IMR-90 (cell line): Measurements from ENCODE around the gene SH3RF3. TPM values are rescaled to one million over a fixed set of nuclear protein-coding genes. Genes with fewer than 3 reads are reported as not detected.

Source experiments
- ATAC-seq: fragments of 200-7000 bp; cut with Tn5 transposase; 2 replicates; pipeline ENCODE4 v1.9.1; 2020; ENCODE audit warnings: low read depth, mild to moderate bottlenecking, moderate library complexity
- BruUV-seq: library from RNA; stranded (reverse); fragments of 400-500 nt; replicated peaks from 2 replicates; lab custom pipeline; 2021; lab: Mats Ljungman, UMichigan
- CTCF ChIA-PET: fragments of 300-600 bp; formaldehyde crosslinking; extraction: SDS; loops from one replicate; lab custom pipeline; 2021; ENCODE audit warnings: antibody characterized with exemption; lab: Yijun Ruan, JAX
- POLR2A ChIA-PET: fragments of 300-600 bp; sonication (Branson Sonifier 250); formaldehyde crosslinking; loops from one replicate; lab custom pipeline; 2022; ENCODE audit warnings: antibody characterized with exemption; ENCODE audit not compliant: unreplicated experiment; lab: Charles Lee
- DNase-seq: peaks from one replicate; pipeline ENCODE4 v3.0.0; 2013
- H2AFZ ChIP-seq: replicated peaks from 2 replicates; pipeline ENCODE3; 2013; ENCODE audit warnings: low read length, mild to moderate bottlenecking; ENCODE audit not compliant: poor library complexity
- H2AK5ac ChIP-seq: 2 replicates; pipeline ENCODE4 v1.6.1; 2013; ENCODE audit warnings: low read depth, low read length, inconsistent platforms
- H2AK9ac ChIP-seq: replicated peaks from 2 replicates; pipeline ENCODE3; 2013; ENCODE audit warnings: mild to moderate bottlenecking, low read depth, low read length, moderate library complexity; ENCODE audit not compliant: poor library complexity
- H2BK120ac ChIP-seq: 2 replicates; pipeline ENCODE4 v1.6.1; 2013; ENCODE audit warnings: low read depth, low read length, inconsistent platforms
- H2BK15ac ChIP-seq: 3 replicates; pipeline ENCODE4 v1.6.1; 2013; ENCODE audit warnings: low read depth, low read length, inconsistent platforms
- H2BK20ac ChIP-seq: 2 replicates; pipeline ENCODE4 v1.6.1; 2013; ENCODE audit warnings: low read depth, mild to moderate bottlenecking, inconsistent platforms, low read length, moderate library complexity
- H2BK5ac ChIP-seq: 2 replicates; pipeline ENCODE4 v1.6.1; 2013; ENCODE audit warnings: mild to moderate bottlenecking, low read depth, low read length, inconsistent platforms; ENCODE audit not compliant: poor library complexity, severe bottlenecking
- H3K14ac ChIP-seq: replicated peaks from 2 replicates; pipeline ENCODE4 v1.6.1; 2013; ENCODE audit warnings: low read depth, low read length, inconsistent platforms
- H3K18ac ChIP-seq: 2 replicates; pipeline ENCODE4 v1.6.1; 2013; ENCODE audit warnings: low read depth, low read length, control low read depth
- H3K23ac ChIP-seq: 2 replicates; pipeline ENCODE4 v1.6.1; 2013; ENCODE audit warnings: low read depth, low read length, inconsistent platforms
- H3K27ac ChIP-seq: 2 replicates; pipeline ENCODE4 v1.5.1; 2013; ENCODE audit warnings: mild to moderate bottlenecking, control low read depth, low read length; ENCODE audit not compliant: insufficient read depth
- H3K27me3 ChIP-seq: 2 replicates; pipeline ENCODE4 v1.6.1; 2013; ENCODE audit warnings: low read length; ENCODE audit not compliant: control insufficient read depth, insufficient read depth
- H3K36me3 ChIP-seq: 2 replicates; pipeline ENCODE4 v1.6.1; 2013; ENCODE audit warnings: low read length, mixed read lengths; ENCODE audit not compliant: control insufficient read depth, insufficient read depth
- H3K4ac ChIP-seq: 2 replicates; pipeline ENCODE4 v1.6.1; 2013; ENCODE audit warnings: low read depth, low read length, inconsistent platforms
- H3K4me1 ChIP-seq: 2 replicates; pipeline ENCODE4 v1.6.1; 2013; ENCODE audit warnings: low read length, mixed read lengths; ENCODE audit not compliant: control insufficient read depth, insufficient read depth
- H3K4me2 ChIP-seq: 2 replicates; pipeline ENCODE4 v1.6.1; 2013; ENCODE audit warnings: low read depth, mild to moderate bottlenecking, control low read depth, low read length, moderate library complexity
- H3K4me3 ChIP-seq: 2 replicates; pipeline ENCODE4 v1.5.1; 2013; ENCODE audit warnings: low read depth, mild to moderate bottlenecking, control low read depth, low read length, moderate library complexity; ENCODE audit not compliant: insufficient read depth
- H3K56ac ChIP-seq: 2 replicates; pipeline ENCODE4 v1.6.1; 2013; ENCODE audit warnings: low read length, inconsistent platforms; ENCODE audit not compliant: insufficient read depth; ENCODE audit errors: extremely low read depth
- H3K79me1 ChIP-seq, 2 experiments: 2 replicates each; pipeline ENCODE4 v1.6.1; 2013; ENCODE audit warnings: low read length in 2 of 2, inconsistent platforms in 1 of 2, low read depth in 1 of 2
- H3K9ac ChIP-seq: 2 replicates; pipeline ENCODE4 v1.6.1; 2013; ENCODE audit warnings: low read depth, low read length, control low read depth
- H3K9me1 ChIP-seq: 2 replicates; pipeline ENCODE4 v1.6.1; 2013; ENCODE audit warnings: low read length, inconsistent platforms; ENCODE audit not compliant: insufficient read depth
- H3K9me3 ChIP-seq: 2 replicates; pipeline ENCODE4 v1.6.1; 2013; ENCODE audit warnings: low read length; ENCODE audit not compliant: control insufficient read depth, insufficient read depth
- H4K20me1 ChIP-seq: 2 replicates; pipeline ENCODE4 v1.6.1; 2013; ENCODE audit warnings: low read length, inconsistent platforms; ENCODE audit not compliant: insufficient read depth
- H4K5ac ChIP-seq: 2 replicates; pipeline ENCODE4 v1.6.1; 2013; ENCODE audit warnings: mild to moderate bottlenecking, low read depth, low read length, control low read depth
- H4K8ac ChIP-seq, 2 experiments: 2 replicates each; pipeline ENCODE4 v1.6.1; 2013; ENCODE audit warnings: low read depth in 2 of 2, low read length in 2 of 2, control low read depth in 1 of 2, inconsistent platforms in 1 of 2
- H4K91ac ChIP-seq: 2 replicates; pipeline ENCODE4 v1.6.1; 2013; ENCODE audit warnings: low read depth, low read length, inconsistent platforms; ENCODE audit not compliant: insufficient read depth
- BHLHE40 ChIP-seq: fragments of 150-350 bp; IDR thresholded peaks from 2 replicates; pipeline ENCODE4 v1.6.1; 2016; ENCODE audit warnings: mild to moderate bottlenecking, low read depth, low read length
- CEBPB ChIP-seq: IDR thresholded peaks from 2 replicates; pipeline ENCODE4 v1.6.1; 2012; ENCODE audit warnings: low read depth, low read length, improper control_type of control experiment
- POLR2A ChIP-seq: IDR thresholded peaks from 2 replicates; pipeline ENCODE4 v1.6.1; 2012; ENCODE audit warnings: mild to moderate bottlenecking, low read depth, low read length
- RAD21 ChIP-seq: IDR thresholded peaks from 2 replicates; pipeline ENCODE4 v1.6.1; 2012; ENCODE audit warnings: low read length, improper control_type of control experiment
- RCOR1 ChIP-seq: IDR thresholded peaks from 2 replicates; pipeline ENCODE4 v1.6.1; 2012; ENCODE audit warnings: mild to moderate bottlenecking, low read length, improper control_type of control experiment; ENCODE audit not compliant: insufficient replicate concordance
- RFX5 ChIP-seq: IDR thresholded peaks from 2 replicates; pipeline ENCODE4 v1.8.0; 2012; ENCODE audit warnings: low read depth, mild to moderate bottlenecking, low read length, moderate library complexity
- WGBS, 2 experiments: methylation state at CpG; one replicate each; pipeline versions ENCODE4 v1.1.5 to v1.1.7; 2013; ENCODE audit warnings: missing lambda C conversion rate in 2 of 2; ENCODE audit not compliant: insufficient read length in 1 of 2; ENCODE audit errors: extremely low coverage in 2 of 2; 5-methylcytosine and 5-hydroxymethylcytosine counted together
- dilution Hi-C: fragments of 300-500 bp; cut with HindIII; formaldehyde crosslinking; loops from one replicate; pipeline ENCODE4 v1.14.3; 2018; ENCODE audit warnings: low sequenced_read_pairs; ENCODE audit not compliant: unreplicated experiment
- in situ Hi-C: fragments of 300-500 bp; cut with MboI; formaldehyde crosslinking; loops from 3 replicates; pipeline ENCODE4 v1.14.3; 2019; ENCODE audit warnings: low sequenced_read_pairs, inconsistent platforms, mixed read lengths
- intact Hi-C: fragments of 100-400 bp; cut with micrococcal nuclease; formaldehyde crosslinking; loops from 2 replicates; pipeline ENCODE4 v1.10.0; 2022
- polyA plus RNA-seq, 3 experiments: library from polyadenylated mRNA; depleted of rRNA; stranded (reverse); fragments of >200 nt; gene quantifications; 2 replicates each; pipeline ENCODE4 v1.2.3, GENCODE V29; 2012; ENCODE audit warnings: low replicate concordance in 1 of 3
- total RNA-seq: library from RNA; depleted of rRNA; stranded (reverse); fragments of >200 nt; gene quantifications from 2 replicates; pipeline ENCODE4 v1.2.3, GENCODE V29; 2012
- TF ChIP-seq, protein P1 (sequence below): conservative IDR thresholded peaks from 2 replicates; pipeline ENCODE4 v1.5.1; 2012; ENCODE audit warnings: mild to moderate bottlenecking, low read depth, low read length, improper control_type of control experiment
- TF ChIP-seq, protein P2 (sequence below): fragments of 150-350 bp; IDR thresholded peaks from 2 replicates; pipeline ENCODE4 v1.6.1; 2016; ENCODE audit warnings: low read depth, mild to moderate bottlenecking, low read length, moderate library complexity, borderline replicate concordance
- TF ChIP-seq, protein P3 (sequence below): fragments of 150-350 bp; IDR thresholded peaks from 2 replicates; pipeline ENCODE4 v1.6.1; 2017; ENCODE audit warnings: mild to moderate bottlenecking, antibody characterized with exemption, low read length, low read depth

Gene SH3RF3
- total and polyA plus RNA-seq, 2 of the 4 experiments (the other 2 are of a cell fraction) = 3.4 to 5.3 TPM

DNA sequence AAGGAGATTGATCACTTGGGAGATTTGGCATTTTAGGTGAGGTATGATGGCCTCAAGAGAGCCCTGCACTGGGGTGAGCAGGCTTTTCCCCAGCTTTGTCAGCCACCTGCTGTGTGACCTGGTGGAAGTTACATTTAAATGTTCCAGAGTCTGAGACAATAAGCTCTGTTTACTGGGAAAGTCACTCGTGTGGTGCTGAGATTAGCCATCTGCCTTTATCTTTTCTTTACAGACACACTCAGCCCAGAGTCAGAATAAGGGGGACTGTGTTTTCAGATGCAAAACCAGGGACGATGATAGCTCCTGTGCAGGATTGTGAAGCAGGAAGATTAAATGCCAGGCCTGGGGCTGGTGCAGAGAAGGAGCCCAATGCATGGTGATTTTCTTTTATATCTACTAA, 47.9 kb downstream of the SH3RF3 start:
- Histone ChIP-seq H2AK5ac (peak overlapping the region; percentile 85), H3K9me3 (peaks cover 6% of the 10 kb centered on the region; the same call in 1 of the 2 replicates), H3K4me2 (peak overlapping the region; percentile 12; the same call in 1 of the 2 replicates), H4K5ac (peak overlapping the region; percentile 21; the same call in 1 of the 2 replicates), H3K4ac (0 out of 2 replicates have a peak overlapping the region, but pooled peaks have one; percentile 4), H3K9ac (no peak overlapping the region), H3K18ac (peak overlapping the region; percentile 76; the same call in 1 of the 2 replicates), H3K4me1 (peaks cover 42% of the 10 kb centered on the region), H2AFZ (no peak overlapping the region), H2BK120ac (peak overlapping the region; percentile 41), H3K27me3 (no peaks in the 10 kb centered on the region), H2BK20ac (0 out of 2 replicates have a peak overlapping the region, but pooled peaks have one; percentile 1), H3K36me3 (no peaks in the 10 kb centered on the region), H2BK15ac (peak overlapping the region; percentile 40; the same call in 1 of the 3 replicates), H3K9me1 (peaks cover 36% of the 10 kb centered on the region), H3K56ac (no peak overlapping the region), H2AK9ac (no peak overlapping the region), H3K79me1 (peaks cover 54 to 88% of the 10 kb centered on the region in 2 experiments), H3K14ac (0 out of 2 replicates have a peak overlapping the region, but pooled peaks have one; percentile 8), H4K20me1 (0 out of 2 replicates have a peak, but pooled peaks cover 11% of the 10 kb centered on the region), H3K27ac (no peak overlapping the region), H3K23ac (peak overlapping the region; percentile 42), H3K4me3 (no peak overlapping the region), H4K8ac (peak overlapping the region in 1 of 2 experiments; percentile 45; a peak in 1 of 4 replicates), H4K91ac (peak overlapping the region; percentile 1; the same call in 1 of the 2 replicates), H2BK5ac (peak overlapping the region; percentile 12)
- dilution Hi-C loops (no loop called here), intact Hi-C loops (no loop called here), in situ Hi-C loops (no loop called here)
- BruUV-seq = no TSS peak
- ChIA-PET CTCF (no interaction called here), POLR2A (no interaction called here)
- ATAC-seq = no peak
- no peak for TF ChIP-seq BHLHE40
- no peak for TF ChIP-seq RAD21
- no peak for TF ChIP-seq CEBPB
- TF ChIP-seq, protein P1, sequence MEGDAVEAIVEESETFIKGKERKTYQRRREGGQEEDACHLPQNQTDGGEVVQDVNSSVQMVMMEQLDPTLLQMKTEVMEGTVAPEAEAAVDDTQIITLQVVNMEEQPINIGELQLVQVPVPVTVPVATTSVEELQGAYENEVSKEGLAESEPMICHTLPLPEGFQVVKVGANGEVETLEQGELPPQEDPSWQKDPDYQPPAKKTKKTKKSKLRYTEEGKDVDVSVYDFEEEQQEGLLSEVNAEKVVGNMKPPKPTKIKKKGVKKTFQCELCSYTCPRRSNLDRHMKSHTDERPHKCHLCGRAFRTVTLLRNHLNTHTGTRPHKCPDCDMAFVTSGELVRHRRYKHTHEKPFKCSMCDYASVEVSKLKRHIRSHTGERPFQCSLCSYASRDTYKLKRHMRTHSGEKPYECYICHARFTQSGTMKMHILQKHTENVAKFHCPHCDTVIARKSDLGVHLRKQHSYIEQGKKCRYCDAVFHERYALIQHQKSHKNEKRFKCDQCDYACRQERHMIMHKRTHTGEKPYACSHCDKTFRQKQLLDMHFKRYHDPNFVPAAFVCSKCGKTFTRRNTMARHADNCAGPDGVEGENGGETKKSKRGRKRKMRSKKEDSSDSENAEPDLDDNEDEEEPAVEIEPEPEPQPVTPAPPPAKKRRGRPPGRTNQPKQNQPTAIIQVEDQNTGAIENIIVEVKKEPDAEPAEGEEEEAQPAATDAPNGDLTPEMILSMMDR = no peak
- TF ChIP-seq POLR2A = no peak
- TF ChIP-seq, protein P2, sequence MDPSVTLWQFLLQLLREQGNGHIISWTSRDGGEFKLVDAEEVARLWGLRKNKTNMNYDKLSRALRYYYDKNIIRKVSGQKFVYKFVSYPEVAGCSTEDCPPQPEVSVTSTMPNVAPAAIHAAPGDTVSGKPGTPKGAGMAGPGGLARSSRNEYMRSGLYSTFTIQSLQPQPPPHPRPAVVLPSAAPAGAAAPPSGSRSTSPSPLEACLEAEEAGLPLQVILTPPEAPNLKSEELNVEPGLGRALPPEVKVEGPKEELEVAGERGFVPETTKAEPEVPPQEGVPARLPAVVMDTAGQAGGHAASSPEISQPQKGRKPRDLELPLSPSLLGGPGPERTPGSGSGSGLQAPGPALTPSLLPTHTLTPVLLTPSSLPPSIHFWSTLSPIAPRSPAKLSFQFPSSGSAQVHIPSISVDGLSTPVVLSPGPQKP = no peak
- TF ChIP-seq, protein P3, sequence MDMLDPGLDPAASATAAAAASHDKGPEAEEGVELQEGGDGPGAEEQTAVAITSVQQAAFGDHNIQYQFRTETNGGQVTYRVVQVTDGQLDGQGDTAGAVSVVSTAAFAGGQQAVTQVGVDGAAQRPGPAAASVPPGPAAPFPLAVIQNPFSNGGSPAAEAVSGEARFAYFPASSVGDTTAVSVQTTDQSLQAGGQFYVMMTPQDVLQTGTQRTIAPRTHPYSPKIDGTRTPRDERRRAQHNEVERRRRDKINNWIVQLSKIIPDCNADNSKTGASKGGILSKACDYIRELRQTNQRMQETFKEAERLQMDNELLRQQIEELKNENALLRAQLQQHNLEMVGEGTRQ = no peak
- no peak for TF ChIP-seq RFX5
- no peak for TF ChIP-seq RCOR1
- WGBS, 2 experiments = no CpG with 5 or more reads among the region's 2 CpGs
- no peak for DNase-seq
